ENCODE measurements around the gene CMSS1.

- no peak for TF ChIP-seq ZNF274 (IDR thresholded peaks at IDR 0.05; ENCODE audit: low read depth, low read length)
- no peak for TF ChIP-seq SUZ12 (IDR thresholded peaks at IDR 0.05; ENCODE audit: extremely low read depth, insufficient read depth, insufficient read length)
- TF ChIP-seq YY1 (IDR thresholded peaks at IDR 0.05; ENCODE audit: insufficient read depth, insufficient read length), result no peak
Observed at GRCh38 chr3:99875929-99876841, 58.5 kb downstream of the CMSS1 start.
